ENCODE data around the gene KIAA1210. TPM values are rescaled to one million over a fixed set of nuclear protein-coding genes. Genes with fewer than 3 reads are reported as not detected.

Gene KIAA1210
- total RNA-seq, 1 experiment from 2014 or later: not detected

DNA sequence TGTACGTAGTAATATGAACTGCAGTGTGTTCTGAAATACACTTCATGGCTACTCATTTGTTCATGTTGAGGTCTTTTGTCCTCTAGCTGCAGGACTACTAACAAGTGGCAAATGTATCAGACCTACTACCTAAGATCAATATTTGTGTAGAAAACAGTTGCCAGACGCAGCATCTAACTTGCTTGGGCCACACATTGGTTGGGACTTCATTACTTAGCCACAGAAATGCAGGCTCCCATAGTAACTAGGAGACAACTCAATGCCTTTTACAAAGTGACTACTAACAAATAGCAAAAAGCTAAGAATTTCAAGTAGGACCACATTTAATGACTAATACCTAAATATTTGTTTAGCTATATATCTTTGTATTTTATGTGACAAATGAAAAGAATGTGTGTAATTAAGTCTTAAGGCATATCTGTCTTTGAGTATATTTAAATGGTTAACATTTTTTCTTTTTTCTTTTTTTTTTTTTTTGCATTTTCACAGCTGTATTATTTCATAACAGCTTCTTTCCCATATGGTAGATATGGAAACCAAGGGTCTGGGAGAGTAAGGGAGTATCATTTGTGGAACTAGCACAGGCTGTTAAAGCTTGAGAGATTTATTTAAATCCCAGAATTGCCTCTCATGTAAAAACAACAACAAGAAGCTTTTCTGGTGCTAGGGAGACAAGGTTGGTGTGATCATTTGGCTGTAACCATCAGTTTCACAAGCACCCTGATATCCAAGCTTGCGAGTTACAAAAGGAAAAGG, 52.2 kb downstream of the KIAA1210 start:
- POLR2A ChIA-PET: no interaction called here
- ATAC-seq: no peak

DNA sequence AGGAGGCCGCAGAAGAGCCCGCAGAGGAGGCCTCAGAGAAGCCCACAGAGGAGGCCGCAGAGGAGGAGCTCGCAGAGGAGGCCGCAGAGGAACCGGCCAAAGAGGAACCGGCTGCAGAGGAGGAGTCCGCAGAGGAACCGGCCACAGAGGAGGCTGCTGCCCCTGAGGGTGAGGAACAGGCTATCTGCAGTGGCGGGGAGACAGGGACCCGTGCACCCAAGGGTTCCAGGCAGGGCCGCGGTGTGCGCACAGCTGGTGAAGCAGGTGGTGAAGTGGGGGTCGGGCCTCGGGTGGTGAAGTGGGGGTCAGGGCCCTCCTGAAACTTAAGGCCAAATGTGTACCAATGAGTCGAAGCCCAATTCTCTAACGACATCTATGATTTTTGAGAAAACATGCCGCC, 53.7 kb downstream of the KIAA1210 start:
- Histone ChIP-seq H3K4me3 (ENCODE audit: low read depth in 2 of 2, low read length in 2 of 2) (no peak overlapping the region), H3K36me3 (ENCODE audit: control insufficient read depth, insufficient read depth, low read length) (no peaks in the 10 kb centered on the region), H3K4me1 (ENCODE audit: control insufficient read depth, insufficient read depth, low read length) (no peaks in the 10 kb centered on the region), H3K27me3 (ENCODE audit: control insufficient read depth, insufficient read depth, low read length) (no peaks in the 10 kb centered on the region; the same call in 1 of the 2 replicates), H3K9me3 (ENCODE audit: control insufficient read depth, insufficient read depth, low read depth, low read length) (no peaks in the 10 kb centered on the region), H3K27ac (ENCODE audit: low read length) (no peak overlapping the region)
- intact Hi-C loops (cut with micrococcal nuclease; ENCODE audit: unreplicated experiment): no loop called here
- ChIA-PET CTCF (no interaction called here), POLR2A (no interaction called here)
- BruUV-seq (replicated peaks): no TSS peak
- DNase-seq (ENCODE audit: low read depth, low spot score) (no peak), ATAC-seq (no peak)
- TF ChIP-seq, protein P1, sequence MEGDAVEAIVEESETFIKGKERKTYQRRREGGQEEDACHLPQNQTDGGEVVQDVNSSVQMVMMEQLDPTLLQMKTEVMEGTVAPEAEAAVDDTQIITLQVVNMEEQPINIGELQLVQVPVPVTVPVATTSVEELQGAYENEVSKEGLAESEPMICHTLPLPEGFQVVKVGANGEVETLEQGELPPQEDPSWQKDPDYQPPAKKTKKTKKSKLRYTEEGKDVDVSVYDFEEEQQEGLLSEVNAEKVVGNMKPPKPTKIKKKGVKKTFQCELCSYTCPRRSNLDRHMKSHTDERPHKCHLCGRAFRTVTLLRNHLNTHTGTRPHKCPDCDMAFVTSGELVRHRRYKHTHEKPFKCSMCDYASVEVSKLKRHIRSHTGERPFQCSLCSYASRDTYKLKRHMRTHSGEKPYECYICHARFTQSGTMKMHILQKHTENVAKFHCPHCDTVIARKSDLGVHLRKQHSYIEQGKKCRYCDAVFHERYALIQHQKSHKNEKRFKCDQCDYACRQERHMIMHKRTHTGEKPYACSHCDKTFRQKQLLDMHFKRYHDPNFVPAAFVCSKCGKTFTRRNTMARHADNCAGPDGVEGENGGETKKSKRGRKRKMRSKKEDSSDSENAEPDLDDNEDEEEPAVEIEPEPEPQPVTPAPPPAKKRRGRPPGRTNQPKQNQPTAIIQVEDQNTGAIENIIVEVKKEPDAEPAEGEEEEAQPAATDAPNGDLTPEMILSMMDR (IDR thresholded peaks at IDR 0.05): no peak
- TF ChIP-seq SIN3A (IDR thresholded peaks at IDR 0.05; ENCODE audit: borderline replicate concordance, insufficient read depth, low read depth, low read length): no peak
- no peak for TF ChIP-seq POLR2AphosphoS5 (IDR thresholded peaks at IDR 0.05; ENCODE audit: low read depth, low read length)
- no peak for TF ChIP-seq TCF7L2 (IDR thresholded peaks at IDR 0.05; ENCODE audit: low read depth, low read length)
- TF ChIP-seq, protein P2, sequence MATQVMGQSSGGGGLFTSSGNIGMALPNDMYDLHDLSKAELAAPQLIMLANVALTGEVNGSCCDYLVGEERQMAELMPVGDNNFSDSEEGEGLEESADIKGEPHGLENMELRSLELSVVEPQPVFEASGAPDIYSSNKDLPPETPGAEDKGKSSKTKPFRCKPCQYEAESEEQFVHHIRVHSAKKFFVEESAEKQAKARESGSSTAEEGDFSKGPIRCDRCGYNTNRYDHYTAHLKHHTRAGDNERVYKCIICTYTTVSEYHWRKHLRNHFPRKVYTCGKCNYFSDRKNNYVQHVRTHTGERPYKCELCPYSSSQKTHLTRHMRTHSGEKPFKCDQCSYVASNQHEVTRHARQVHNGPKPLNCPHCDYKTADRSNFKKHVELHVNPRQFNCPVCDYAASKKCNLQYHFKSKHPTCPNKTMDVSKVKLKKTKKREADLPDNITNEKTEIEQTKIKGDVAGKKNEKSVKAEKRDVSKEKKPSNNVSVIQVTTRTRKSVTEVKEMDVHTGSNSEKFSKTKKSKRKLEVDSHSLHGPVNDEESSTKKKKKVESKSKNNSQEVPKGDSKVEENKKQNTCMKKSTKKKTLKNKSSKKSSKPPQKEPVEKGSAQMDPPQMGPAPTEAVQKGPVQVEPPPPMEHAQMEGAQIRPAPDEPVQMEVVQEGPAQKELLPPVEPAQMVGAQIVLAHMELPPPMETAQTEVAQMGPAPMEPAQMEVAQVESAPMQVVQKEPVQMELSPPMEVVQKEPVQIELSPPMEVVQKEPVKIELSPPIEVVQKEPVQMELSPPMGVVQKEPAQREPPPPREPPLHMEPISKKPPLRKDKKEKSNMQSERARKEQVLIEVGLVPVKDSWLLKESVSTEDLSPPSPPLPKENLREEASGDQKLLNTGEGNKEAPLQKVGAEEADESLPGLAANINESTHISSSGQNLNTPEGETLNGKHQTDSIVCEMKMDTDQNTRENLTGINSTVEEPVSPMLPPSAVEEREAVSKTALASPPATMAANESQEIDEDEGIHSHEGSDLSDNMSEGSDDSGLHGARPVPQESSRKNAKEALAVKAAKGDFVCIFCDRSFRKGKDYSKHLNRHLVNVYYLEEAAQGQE (IDR thresholded peaks at IDR 0.05; ENCODE audit: insufficient read depth in 1 of 2, low read depth in 2 of 2, low read length in 1 of 2): no peak
- in situ Hi-C loops (cut with HindIII; ENCODE audit: low pct_unique_long_range_greater_than_20kb, low sequenced_read_pairs): no loop called here

More for the DNA sequence above, 52.2 kb downstream of the KIAA1210 start:
- no peak overlapping the region for H3K4me3 ChIP-seq (ENCODE audit: low read depth in 2 of 2, low read length in 2 of 2)
- DNase-seq (ENCODE audit: low read depth, low spot score): no peak
- H3K9me3 ChIP-seq (ENCODE audit: control insufficient read depth, insufficient read depth, low read depth, low read length): no peaks in the 10 kb centered on the region
- no peak overlapping the region for H3K27ac ChIP-seq (ENCODE audit: low read length)
- in situ Hi-C loops (cut with HindIII; ENCODE audit: low pct_unique_long_range_greater_than_20kb, low sequenced_read_pairs): no loop called here
- no peaks in the 10 kb centered on the region for H3K4me1 ChIP-seq (ENCODE audit: control insufficient read depth, insufficient read depth, low read length)
- no TSS peak for BruUV-seq (replicated peaks)
- no peaks in the 10 kb centered on the region for H3K36me3 ChIP-seq (ENCODE audit: control insufficient read depth, insufficient read depth, low read length)
- no peak for TF ChIP-seq TCF7L2 (IDR thresholded peaks at IDR 0.05; ENCODE audit: low read depth, low read length)
- CTCF ChIA-PET: no interaction called here
- intact Hi-C loops (cut with micrococcal nuclease; ENCODE audit: unreplicated experiment): no loop called here
- no peaks in the 10 kb centered on the region; the same call in 1 of the 2 replicates for H3K27me3 ChIP-seq (ENCODE audit: control insufficient read depth, insufficient read depth, low read length)

DNA sequence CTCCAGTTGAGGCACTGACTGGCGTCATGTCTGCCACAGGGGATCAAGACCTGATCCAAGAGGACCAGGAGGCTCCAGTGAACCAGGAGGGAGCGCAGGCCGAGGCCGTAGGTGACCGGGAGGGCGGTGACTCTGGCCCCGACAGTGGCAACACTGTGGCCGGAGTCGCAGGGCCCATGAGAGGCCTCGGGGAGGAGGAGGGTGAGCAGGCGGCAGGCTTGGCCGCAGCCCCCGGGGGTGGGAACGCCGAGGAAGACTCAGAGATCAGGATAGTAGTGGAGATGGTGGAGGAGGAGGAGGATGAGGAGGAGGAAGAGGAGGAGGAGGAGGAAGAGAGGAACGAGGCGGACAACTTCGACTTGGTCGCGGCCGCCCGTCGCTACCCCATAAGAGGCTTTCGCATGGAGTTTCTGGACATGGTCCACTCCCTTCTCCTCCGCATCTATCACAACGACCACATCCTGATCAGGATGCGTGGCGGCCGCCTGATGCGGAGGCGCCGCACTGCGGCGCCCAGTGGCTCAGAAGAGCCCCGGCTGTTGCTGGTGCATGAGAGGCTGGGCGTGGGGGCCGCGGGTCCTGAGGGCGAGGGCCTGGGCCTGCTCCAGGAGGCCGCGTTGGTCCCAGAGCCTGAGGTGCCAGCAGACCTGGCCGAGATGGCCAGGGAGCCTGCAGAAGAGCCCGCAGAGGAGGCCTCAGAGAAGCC, 54.3 kb downstream of the KIAA1210 start:
- in situ Hi-C loops (cut with HindIII; ENCODE audit: low pct_unique_long_range_greater_than_20kb, low sequenced_read_pairs) (no loop called here), intact Hi-C loops (cut with micrococcal nuclease; ENCODE audit: unreplicated experiment) (no loop called here)
- Histone ChIP-seq H3K4me3 (ENCODE audit: low read depth in 2 of 2, low read length in 2 of 2) (no peak overlapping the region), H3K4me1 (ENCODE audit: control insufficient read depth, insufficient read depth, low read length) (no peaks in the 10 kb centered on the region), H3K9me3 (ENCODE audit: control insufficient read depth, insufficient read depth, low read depth, low read length) (no peaks in the 10 kb centered on the region), H3K27me3 (ENCODE audit: control insufficient read depth, insufficient read depth, low read length) (no peaks in the 10 kb centered on the region; the same call in 1 of the 2 replicates), H3K36me3 (ENCODE audit: control insufficient read depth, insufficient read depth, low read length) (no peaks in the 10 kb centered on the region), H3K27ac (ENCODE audit: low read length) (no peak overlapping the region)
- no TSS peak for BruUV-seq (replicated peaks)
- ATAC-seq (no peak), DNase-seq (ENCODE audit: low read depth, low spot score) (no peak)
- TF ChIP-seq SIN3A (IDR thresholded peaks at IDR 0.05; ENCODE audit: borderline replicate concordance, insufficient read depth, low read depth, low read length) (no peak), TCF7L2 (IDR thresholded peaks at IDR 0.05; ENCODE audit: low read depth, low read length) (no peak), POLR2AphosphoS5 (IDR thresholded peaks at IDR 0.05; ENCODE audit: low read depth, low read length) (no peak)
- TF ChIP-seq, protein P1 (IDR thresholded peaks at IDR 0.05): no peak
- TF ChIP-seq, protein P2 (IDR thresholded peaks at IDR 0.05; ENCODE audit: insufficient read depth in 1 of 2, low read depth in 2 of 2, low read length in 1 of 2): no peak
- POLR2A ChIA-PET: no interaction called here
- CTCF ChIA-PET: no interaction called here

Measured in Panc1 (cell line).